ENCODE results near the gene SYNPO2.
"Not testable (repeated sequence)": the region's sequence is repeated elsewhere in the genome, so short reads cannot be mapped to it uniquely, and the experiment has no call there.

The SYNPO2 gene

DNA sequence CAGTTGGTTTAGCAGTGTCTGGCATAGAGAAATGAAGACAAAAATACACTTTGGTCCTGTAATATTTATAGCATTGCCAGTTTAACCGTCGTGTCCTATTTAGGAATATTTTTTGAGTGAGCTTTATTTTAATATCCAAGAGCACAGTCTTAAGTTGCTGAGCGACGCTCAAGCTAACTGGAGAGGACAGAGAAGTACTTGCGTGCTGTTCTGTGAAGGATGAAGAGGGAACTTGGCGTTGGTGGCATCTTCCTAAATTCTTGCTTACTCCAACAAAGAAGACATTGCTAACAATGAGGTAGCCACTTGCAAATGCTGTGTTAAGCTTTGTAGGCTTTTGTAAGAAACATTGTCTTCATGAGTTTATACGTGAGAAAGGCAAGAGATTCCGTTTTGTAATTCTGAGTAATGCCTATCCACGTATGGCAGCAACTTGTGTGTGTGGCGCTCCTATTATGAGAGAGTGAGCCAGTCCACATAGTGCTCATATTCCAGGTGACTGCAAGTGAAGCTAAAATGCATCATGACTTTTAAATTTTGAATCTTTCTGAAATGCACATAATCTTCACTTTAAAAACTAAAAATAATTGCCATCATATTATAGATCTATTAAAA is 50.6 kb downstream of the SYNPO2 start:
- DNase-seq, result no peak

DNA sequence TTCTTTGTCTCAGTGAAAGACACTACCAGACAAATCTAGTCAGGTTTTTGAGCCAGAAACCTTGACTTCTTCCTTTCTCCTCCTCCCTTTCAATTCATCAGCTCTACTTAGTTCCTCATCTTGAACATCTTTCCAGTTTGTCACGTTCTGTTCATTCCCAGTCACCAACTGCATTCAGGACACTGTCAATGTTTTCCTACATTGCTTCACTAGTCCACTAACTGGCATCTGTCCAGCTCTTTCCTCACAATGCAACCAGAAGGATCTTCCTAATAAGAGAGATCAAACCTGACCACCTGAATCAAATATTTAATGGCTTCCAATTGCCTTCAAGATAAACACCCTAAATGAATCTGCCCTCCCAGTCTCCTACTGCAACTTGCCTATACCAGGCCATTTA is 52.5 kb downstream of the SYNPO2 start:
- DNase-seq, result no peak

- DNase-seq, result no peak
Observed at GRCh38 chr4:118941799-118942198, 53.1 kb downstream of the SYNPO2 start.

- DNase-seq, result no peak
Observed at GRCh38 chr4:118942465-118942864, 53.8 kb downstream of the SYNPO2 start.

GRCh38 chr4:118947095-118947494 is 58.4 kb downstream of the SYNPO2 start:
- no peak for DNase-seq

GRCh38 chr4:118948545-118949144 is 60.0 kb downstream of the SYNPO2 start:
- no peak for DNase-seq

DNA sequence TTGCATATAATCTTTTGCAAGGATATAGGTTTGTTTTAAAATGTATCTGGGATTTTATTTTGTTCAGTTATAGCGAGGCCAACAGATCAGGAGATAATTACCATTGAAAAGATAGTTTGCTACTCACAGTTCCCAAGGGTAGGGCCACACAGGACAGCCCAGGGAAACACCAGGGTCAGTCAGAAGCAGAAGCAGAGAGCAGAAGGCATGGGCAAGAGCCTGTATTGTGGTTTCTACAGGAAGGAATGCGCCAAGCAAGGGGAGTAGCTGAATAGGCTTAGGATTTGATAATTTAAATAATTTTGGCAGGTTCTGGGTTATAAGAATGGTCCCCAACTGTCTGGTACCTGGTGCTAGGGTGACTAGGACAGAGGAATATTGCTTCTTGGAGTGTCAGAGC is 61.6 kb downstream of the SYNPO2 start:
- no peak for DNase-seq

GRCh38 chr4:118950929-118951570 is 62.4 kb downstream of the SYNPO2 start:
- DNase-seq, result no peak

- no peak for DNase-seq
Observed at GRCh38 chr4:118953276-118953675, 64.6 kb downstream of the SYNPO2 start.

DNA sequence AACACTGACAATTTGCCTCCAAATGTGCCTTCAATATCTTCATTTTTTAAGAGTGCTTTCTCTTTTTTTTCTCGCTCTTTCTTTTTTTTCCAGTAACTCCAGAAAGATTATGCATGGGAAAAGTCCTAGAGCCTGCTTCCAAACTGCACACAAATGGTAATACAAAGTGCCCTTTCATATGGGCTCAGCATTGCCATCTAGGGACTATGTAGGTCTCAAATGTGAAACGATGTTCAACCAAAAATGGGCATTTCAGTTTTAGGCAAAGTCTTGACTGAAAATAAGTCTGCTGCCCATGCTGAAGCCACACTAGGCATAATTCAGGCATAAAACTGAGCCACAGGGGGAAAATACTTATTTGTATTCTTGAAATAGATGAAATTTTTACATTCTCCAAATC is 65.6 kb downstream of the SYNPO2 start:
- no peak for DNase-seq

DNA sequence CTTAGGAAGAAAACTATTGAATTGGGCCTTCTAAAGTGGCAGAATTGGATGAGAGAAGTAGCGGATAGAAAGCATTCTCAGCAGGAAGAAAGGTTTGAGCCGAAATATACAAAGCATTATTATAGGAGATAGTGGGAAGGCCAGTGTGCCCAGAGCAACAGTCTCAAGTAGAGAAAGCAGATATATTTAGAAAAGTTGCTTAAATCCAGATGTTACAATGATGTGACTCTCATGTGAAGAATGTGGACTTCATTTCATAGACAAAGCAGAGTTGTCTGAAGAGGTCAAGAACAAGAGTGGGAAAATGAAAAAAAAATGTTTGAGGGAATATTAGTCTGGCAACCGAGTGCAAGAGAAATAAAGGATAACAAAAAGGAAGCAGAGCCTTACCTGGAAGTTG is 66.9 kb downstream of the SYNPO2 start:
- DNase-seq, result no peak

DNA sequence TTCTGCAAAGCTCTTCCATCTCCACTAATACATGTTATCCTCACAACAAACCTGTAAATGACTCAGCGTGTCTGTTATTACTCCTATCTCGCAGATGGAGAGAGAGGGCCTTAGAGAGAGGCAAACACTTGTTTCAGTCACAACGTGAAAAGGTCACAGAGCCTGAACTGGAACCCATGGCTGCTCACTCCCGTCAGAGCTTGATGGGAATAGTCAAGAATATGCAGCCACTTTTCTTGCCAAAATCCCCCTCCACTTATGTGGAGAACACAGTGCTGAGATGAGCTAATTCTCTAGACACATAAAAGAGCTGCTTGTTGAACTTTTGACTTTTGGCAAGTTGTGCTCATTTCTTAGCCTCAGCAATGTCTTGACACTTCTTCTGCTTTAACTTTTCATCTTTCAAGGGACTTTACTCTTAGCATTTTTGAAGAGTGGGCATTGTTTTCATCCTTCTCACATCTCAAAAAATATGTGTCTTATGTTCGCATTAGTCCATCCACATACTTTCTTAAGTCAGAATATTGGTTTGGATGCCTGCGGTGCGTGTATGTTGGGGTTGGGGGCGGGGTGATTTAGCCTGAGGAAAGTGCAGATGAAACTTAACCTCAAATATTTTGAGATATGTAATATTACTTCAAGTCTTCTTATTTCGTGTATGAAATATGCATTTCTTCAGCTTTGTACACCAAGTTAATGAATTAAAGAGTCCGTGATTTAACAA is 69.2 kb downstream of the SYNPO2 start:
- DNase-seq, result no peak

GRCh38 chr4:118962540-118962939 is 73.9 kb downstream of the SYNPO2 start:
- DNase-seq, result no peak

- no peak for DNase-seq
Observed at GRCh38 chr4:118964891-118965411, 76.3 kb downstream of the SYNPO2 start.

DNA sequence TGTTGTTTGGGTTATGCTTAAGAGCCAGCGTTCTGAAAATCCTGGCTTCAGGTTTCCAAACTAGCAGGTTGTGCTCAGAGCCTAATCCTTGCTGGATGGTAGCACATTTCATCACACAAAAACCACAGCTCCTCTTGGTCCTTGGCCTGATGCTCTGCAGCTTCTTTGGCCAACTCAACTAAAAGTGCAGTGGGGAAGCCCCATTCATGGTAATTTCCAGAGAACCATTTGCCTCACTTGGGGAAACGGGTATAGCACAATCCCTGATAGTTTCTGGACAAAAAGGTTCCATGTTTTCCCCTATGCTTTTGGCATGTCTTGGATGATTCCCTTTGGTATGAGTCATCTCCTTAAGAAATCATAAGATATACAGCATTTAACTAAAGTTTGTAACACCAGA is 78.7 kb downstream of the SYNPO2 start:
- DNase-seq, result no peak

- DNase-seq, result no peak
Observed at GRCh38 chr4:118968005-118968404, 79.4 kb downstream of the SYNPO2 start.

GRCh38 chr4:118968813-118969212 is 80.2 kb downstream of the SYNPO2 start:
- DNase-seq, result no peak

DNA sequence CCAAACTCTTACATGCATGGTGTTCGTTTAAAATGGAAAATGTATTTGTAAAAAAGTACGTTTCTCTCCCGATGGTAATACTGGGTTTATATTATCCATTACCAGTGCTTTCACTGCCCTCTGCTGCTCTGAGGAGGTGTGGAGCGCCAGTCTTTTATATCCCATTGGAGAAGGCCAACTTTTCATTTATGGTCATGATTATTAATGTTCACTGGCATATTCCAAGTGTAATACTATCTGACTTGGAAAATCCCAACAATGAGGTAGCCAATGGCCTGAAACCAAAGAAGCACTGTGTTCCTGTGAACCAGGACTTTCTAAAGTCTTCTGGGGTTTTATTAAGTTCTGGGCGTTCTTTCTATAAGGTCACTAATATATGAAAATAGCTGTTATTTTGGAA is 80.7 kb downstream of the SYNPO2 start:
- no peak for DNase-seq

- no peak for DNase-seq
Observed at GRCh38 chr4:118972167-118972566, 83.5 kb downstream of the SYNPO2 start.

DNA sequence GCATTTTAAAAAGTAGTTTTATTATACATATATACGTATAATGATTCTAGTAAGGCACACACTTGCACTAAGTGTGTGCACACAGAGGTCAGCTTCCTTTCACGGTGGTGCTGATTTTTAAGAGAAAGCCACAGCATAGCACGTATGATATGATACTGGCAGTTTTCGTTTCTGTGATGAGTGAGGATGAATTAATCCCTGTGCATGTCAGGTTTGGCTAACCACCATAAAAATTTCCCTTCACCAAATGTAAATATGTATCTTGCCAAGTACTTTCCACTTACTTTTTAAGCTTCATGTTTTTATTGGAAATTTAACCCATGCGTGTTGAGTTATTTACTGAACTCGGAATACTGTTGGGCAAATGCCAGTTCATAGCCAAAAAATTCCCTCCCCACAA is 84.6 kb downstream of the SYNPO2 start:
- DNase-seq, result no peak

- no peak for DNase-seq
Observed at GRCh38 chr4:118974758-118975157, 86.1 kb downstream of the SYNPO2 start.

DNA sequence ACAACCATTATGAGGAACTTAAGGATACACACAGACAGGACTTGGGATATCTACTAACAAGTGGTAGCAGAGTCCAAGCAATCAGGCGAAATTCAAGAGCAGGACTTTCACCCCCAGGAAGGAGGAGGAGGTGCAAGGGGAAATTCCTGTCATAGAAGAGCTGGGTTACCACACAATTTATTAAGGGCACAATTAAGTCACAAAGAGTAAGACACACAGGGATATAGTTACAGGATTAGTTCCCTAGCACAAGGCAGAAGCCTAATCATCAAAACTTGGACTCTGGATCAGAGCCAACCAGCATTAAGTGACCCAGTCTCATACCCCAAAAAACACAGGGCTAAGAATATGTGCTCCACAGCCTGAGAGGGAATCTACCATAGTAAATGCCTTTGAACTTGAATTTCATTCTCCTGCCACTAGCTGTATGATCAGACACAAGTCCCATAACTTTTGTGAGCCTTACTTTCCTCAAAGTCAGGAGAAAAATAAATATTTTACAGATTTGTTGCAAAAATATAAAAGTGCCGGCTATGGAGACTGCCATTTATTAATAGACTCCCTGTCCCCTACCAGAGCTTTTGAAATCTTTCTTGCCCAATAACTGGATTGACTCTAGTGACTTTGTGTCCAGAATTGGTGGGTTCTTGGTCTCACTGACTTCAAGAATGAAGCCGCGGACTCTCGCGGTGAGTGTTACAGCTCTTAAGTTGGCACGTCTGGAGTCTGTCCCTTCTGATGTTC is 87.0 kb downstream of the SYNPO2 start:
- no peak for DNase-seq

DNA sequence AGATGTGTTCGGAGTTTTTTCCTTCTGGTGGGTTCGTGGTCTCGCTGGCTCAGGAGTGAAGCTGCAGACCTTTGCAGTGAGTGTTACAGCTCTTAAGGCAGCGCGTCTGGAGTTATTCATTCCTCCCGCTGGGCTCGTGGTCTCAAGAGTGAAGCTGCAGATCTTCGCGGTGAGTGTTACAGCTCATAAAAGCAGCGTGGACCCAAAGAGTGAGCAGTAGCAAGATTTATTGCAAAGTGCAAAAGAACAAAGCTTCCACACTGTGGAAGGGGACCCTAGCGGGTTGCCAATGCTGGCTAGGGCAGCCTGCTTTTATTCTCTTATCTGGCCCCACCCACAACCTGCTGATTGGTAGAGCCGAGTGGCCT is 87.5 kb downstream of the SYNPO2 start:
- DNase-seq, result not testable (repeated sequence)

Measured in DMS 273 treated with DMSO at 0.1 percent for 48 hours (cell line).